NAMALWA (cell line): Measurements from ENCODE around the gene TMEM132D.

Source experiments
- DNase-seq: peaks from one replicate; pipeline ENCODE4 v3.0.0-alpha.2; 2015; ENCODE audit warnings: low spot score

Gene TMEM132D

GRCh38 chr12:129434790-129435189, 469.0 kb downstream of the TMEM132D start:
- no peak for DNase-seq

GRCh38 chr12:129428240-129428936, 475.4 kb downstream of the TMEM132D start:
- no peak for DNase-seq

GRCh38 chr12:129423041-129423580, 480.7 kb downstream of the TMEM132D start:
- DNase-seq, result no peak

- no peak for DNase-seq
Measured at GRCh38 chr12:129413295-129413694, 490.5 kb downstream of the TMEM132D start.

- no peak for DNase-seq
Measured at GRCh38 chr12:129409281-129409680, 494.5 kb downstream of the TMEM132D start.

- no peak for DNase-seq
Measured at GRCh38 chr12:129404556-129404955, 499.3 kb downstream of the TMEM132D start.

- no peak for DNase-seq
Measured at GRCh38 chr12:129401572-129401971, 502.3 kb downstream of the TMEM132D start.

GRCh38 chr12:129394177-129394825, 509.5 kb downstream of the TMEM132D start:
- no peak for DNase-seq

GRCh38 chr12:129393357-129393937, 510.4 kb downstream of the TMEM132D start:
- DNase-seq, result no peak

GRCh38 chr12:129385637-129385990, 518.2 kb downstream of the TMEM132D start:
- no peak for DNase-seq

GRCh38 chr12:129383956-129384355, 519.9 kb downstream of the TMEM132D start:
- no peak for DNase-seq

- no peak for DNase-seq
Measured at GRCh38 chr12:129381715-129382114, 522.1 kb downstream of the TMEM132D start.

GRCh38 chr12:129379076-129379804, 524.6 kb downstream of the TMEM132D start:
- DNase-seq, result no peak

- no peak for DNase-seq
Measured at GRCh38 chr12:129378496-129378895, 525.3 kb downstream of the TMEM132D start.

- DNase-seq, result no peak
Measured at GRCh38 chr12:129373746-129374145, 530.1 kb downstream of the TMEM132D start.

GRCh38 chr12:129372876-129373275, 530.9 kb downstream of the TMEM132D start:
- DNase-seq, result no peak

- no peak for DNase-seq
Measured at GRCh38 chr12:129372348-129372747, 531.5 kb downstream of the TMEM132D start.

- DNase-seq, result no peak
Measured at GRCh38 chr12:129371268-129371667, 532.6 kb downstream of the TMEM132D start.

GRCh38 chr12:129366656-129367055, 537.2 kb downstream of the TMEM132D start:
- DNase-seq, result no peak

GRCh38 chr12:129363041-129363440, 540.8 kb downstream of the TMEM132D start:
- DNase-seq, result no peak

- no peak for DNase-seq
Measured at GRCh38 chr12:129357233-129357632, 546.6 kb downstream of the TMEM132D start.

GRCh38 chr12:129351481-129351880, 552.3 kb downstream of the TMEM132D start:
- DNase-seq, result no peak

- no peak for DNase-seq
Measured at GRCh38 chr12:129339336-129339735, 564.5 kb downstream of the TMEM132D start.
